ENCODE measurements around the gene ZFYVE9. TPM values are rescaled to one million over a fixed set of nuclear protein-coding genes. Genes with fewer than 3 reads are reported as not detected.

ZFYVE9 gene
- total and polyA plus RNA-seq, 2 donors (not counting 1 experiment from before 2014, with no cell fraction given), result 13.5 to 44.6 TPM

GRCh38 chr1:52209429-52209828 is 67.5 kb downstream of the ZFYVE9 start:
- Histone ChIP-seq H3K9me3 (ENCODE audit: control insufficient read depth, insufficient read depth, low read depth, low read length) (no peaks in the 10 kb centered on the region), H3K79me2 (ENCODE audit: control insufficient read depth, insufficient read depth, low read length) (no peaks in the 10 kb centered on the region), H3K4me3 (replicated peaks in 1 of 4; ENCODE audit: control extremely low read depth in 1 of 4, insufficient read depth in 1 of 4, low read depth in 3 of 4, low read length in 4 of 4) (no peak overlapping the region), H3K9ac (ENCODE audit: insufficient read depth, low read length) (no peak overlapping the region), H3K27ac (ENCODE audit: insufficient read depth, low read length) (no peak overlapping the region), H3K4me2 (ENCODE audit: extremely low read depth, insufficient read depth, low read length) (no peak overlapping the region), H4K20me1 (ENCODE audit: control insufficient read depth, extremely low read depth, insufficient read depth, low read length) (peaks cover 2% of the 10 kb centered on the region), H2AFZ (ENCODE audit: low read length) (no peak overlapping the region), H3K36me3 (ENCODE audit: control insufficient read depth, insufficient read depth, low read length) (no peaks in the 10 kb centered on the region), H3K4me1 (ENCODE audit: control insufficient read depth, extremely low read depth, insufficient read depth, low read length) (no peaks in the 10 kb centered on the region), H3K27me3 (ENCODE audit: control insufficient read depth, insufficient read depth, low read length) (no peaks in the 10 kb centered on the region)
- TF ChIP-seq EZH2 (IDR thresholded peaks at IDR 0.05; ENCODE audit: low read length, missing control alignments), result no peak
- TF ChIP-seq CTCF (conservative IDR thresholded peaks at IDR 0.05 in 1 of 2, IDR thresholded peaks at IDR 0.05 in 1 of 2; ENCODE audit: low read depth in 1 of 2, low read length in 2 of 2), result no peak
- no peak for DNase-seq (ENCODE audit: low read depth in 2 of 2)

GRCh38 chr1:52210044-52210443 is 68.2 kb downstream of the ZFYVE9 start:
- no peak overlapping the region for H2AFZ ChIP-seq (ENCODE audit: low read length)
- peaks cover 2% of the 10 kb centered on the region for H4K20me1 ChIP-seq (ENCODE audit: control insufficient read depth, extremely low read depth, insufficient read depth, low read length)
- H3K9me3 ChIP-seq (ENCODE audit: control insufficient read depth, insufficient read depth, low read depth, low read length), result no peaks in the 10 kb centered on the region
- peak in 1 of 2 donors; percentile 43 for DNase-seq (ENCODE audit: low read depth in 2 of 2)
- H3K4me2 ChIP-seq (ENCODE audit: extremely low read depth, insufficient read depth, low read length), result no peak overlapping the region
- H3K79me2 ChIP-seq (ENCODE audit: control insufficient read depth, insufficient read depth, low read length), result no peaks in the 10 kb centered on the region
- H3K4me3 ChIP-seq (replicated peaks in 1 of 4; ENCODE audit: control extremely low read depth in 1 of 4, insufficient read depth in 1 of 4, low read depth in 3 of 4, low read length in 4 of 4), result no peak overlapping the region
- H3K4me1 ChIP-seq (ENCODE audit: control insufficient read depth, extremely low read depth, insufficient read depth, low read length), result no peaks in the 10 kb centered on the region
- no peak overlapping the region for H3K9ac ChIP-seq (ENCODE audit: insufficient read depth, low read length)
- H3K27me3 ChIP-seq (ENCODE audit: control insufficient read depth, insufficient read depth, low read length), result no peaks in the 10 kb centered on the region
- TF ChIP-seq CTCF (conservative IDR thresholded peaks at IDR 0.05 in 1 of 2, IDR thresholded peaks at IDR 0.05 in 1 of 2; ENCODE audit: low read depth in 1 of 2, low read length in 2 of 2) (no peak), EZH2 (IDR thresholded peaks at IDR 0.05; ENCODE audit: low read length, missing control alignments) (no peak)
- no peak overlapping the region for H3K27ac ChIP-seq (ENCODE audit: insufficient read depth, low read length)
- no peaks in the 10 kb centered on the region for H3K36me3 ChIP-seq (ENCODE audit: control insufficient read depth, insufficient read depth, low read length)

GRCh38 chr1:52216907-52217458 is 75.1 kb downstream of the ZFYVE9 start:
- H3K27me3 ChIP-seq (ENCODE audit: control insufficient read depth, insufficient read depth, low read length), result no peaks in the 10 kb centered on the region
- no peak for TF ChIP-seq CTCF (conservative IDR thresholded peaks at IDR 0.05 in 1 of 2, IDR thresholded peaks at IDR 0.05 in 1 of 2; ENCODE audit: low read depth in 1 of 2, low read length in 2 of 2)
- no peaks in the 10 kb centered on the region for H3K4me1 ChIP-seq (ENCODE audit: control insufficient read depth, extremely low read depth, insufficient read depth, low read length)
- DNase-seq (ENCODE audit: low read depth in 2 of 2), result no peak
- H4K20me1 ChIP-seq (ENCODE audit: control insufficient read depth, extremely low read depth, insufficient read depth, low read length), result no peaks in the 10 kb centered on the region
- no peak overlapping the region for H3K27ac ChIP-seq (ENCODE audit: insufficient read depth, low read length)
- no peaks in the 10 kb centered on the region for H3K36me3 ChIP-seq (ENCODE audit: control insufficient read depth, insufficient read depth, low read length)
- no peak overlapping the region for H3K4me2 ChIP-seq (ENCODE audit: extremely low read depth, insufficient read depth, low read length)
- no peak overlapping the region for H3K4me3 ChIP-seq (replicated peaks in 1 of 4; ENCODE audit: control extremely low read depth in 1 of 4, insufficient read depth in 1 of 4, low read depth in 3 of 4, low read length in 4 of 4)
- H2AFZ ChIP-seq (ENCODE audit: low read length), result no peak overlapping the region
- no peak overlapping the region for H3K9ac ChIP-seq (ENCODE audit: insufficient read depth, low read length)
- H3K79me2 ChIP-seq (ENCODE audit: control insufficient read depth, insufficient read depth, low read length), result no peaks in the 10 kb centered on the region
- H3K9me3 ChIP-seq (ENCODE audit: control insufficient read depth, insufficient read depth, low read depth, low read length), result no peaks in the 10 kb centered on the region
